Activated CD4-positive, alpha-beta memory T cell treated with anti-CD3 and anti-CD28 coated beads, Interleukin-2, amount 10 ng/mL, durations not matched to agents 7 days and 5 days (primary cell): ENCODE measurements around the gene PDE4B. TPM values are rescaled to one million over a fixed set of nuclear protein-coding genes. Genes with fewer than 3 reads are reported as not detected.
A peak's percentile ranks its signal among the peaks of the same experiment; 100 is the strongest.

ENCODE experiments used
- CTCF ChIA-PET: fragments of 350-600 bp; sonication (Branson Sonifier 250); formaldehyde crosslinking; loops from one replicate; lab custom pipeline; 2021; ENCODE audit warnings: antibody characterized with exemption, inconsistent platforms; lab: Charles Lee
- POLR2A ChIA-PET: fragments of 350-600 bp; sonication (Branson Sonifier 250); formaldehyde crosslinking; loops from one replicate; lab custom pipeline; 2021; ENCODE audit warnings: antibody characterized with exemption; lab: Charles Lee
- DNase-seq: peaks from one replicate; pipeline ENCODE4 v3.0.0-alpha.2; 2020
- H3K27ac Mint-ChIP-seq: one replicate; pipeline ENCODE4 v1.8.0; 2021; ENCODE audit warnings: mild to moderate bottlenecking, mixed read lengths
- H3K27me3 Mint-ChIP-seq: one replicate; pipeline ENCODE4 v1.8.0; 2021; ENCODE audit warnings: mixed read lengths
- H3K36me3 Mint-ChIP-seq: one replicate; pipeline ENCODE4 v1.8.0; 2021; ENCODE audit warnings: low read depth, mixed read lengths
- H3K4me1 Mint-ChIP-seq: one replicate; pipeline ENCODE4 v1.8.0; 2021; ENCODE audit warnings: mixed read lengths
- H3K4me3 Mint-ChIP-seq: one replicate; pipeline ENCODE4 v1.8.0; 2021; ENCODE audit warnings: mild to moderate bottlenecking, mixed read lengths
- H3K9me3 Mint-ChIP-seq: one replicate; pipeline ENCODE4 v1.8.0; 2021; ENCODE audit warnings: mixed read lengths
- total RNA-seq, 2 experiments: library from RNA; stranded (reverse); gene quantifications; one replicate each; pipeline ENCODE4 v1.2.3, GENCODE V29; 2021

Gene PDE4B
- total RNA-seq, 2 experiments from 2014 or later = 46.8 to 48.0 TPM

GRCh38 chr1:65821386-65821785 lies 28.7 kb downstream of the PDE4B start:
- Mint-ChIP-seq H3K4me3 (no peak overlapping the region), H3K4me1 (peaks cover 2% of the 10 kb centered on the region), H3K27me3 (peaks cover 48% of the 10 kb centered on the region), H3K36me3 (peaks cover 5% of the 10 kb centered on the region), H3K27ac (no peak overlapping the region), H3K9me3 (peaks cover 5% of the 10 kb centered on the region)
- POLR2A ChIA-PET = no interaction called here
- CTCF ChIA-PET = no interaction called here
- DNase-seq = no peak

- Mint-ChIP-seq H3K4me3 (no peak overlapping the region), H3K9me3 (peaks cover 5% of the 10 kb centered on the region), H3K27me3 (peaks cover 50% of the 10 kb centered on the region), H3K27ac (no peak overlapping the region), H3K4me1 (peaks cover 2% of the 10 kb centered on the region), H3K36me3 (peaks cover 5% of the 10 kb centered on the region)
- CTCF ChIA-PET = no interaction called here
- POLR2A ChIA-PET = interaction anchor here (1.2 kb wide), 1 partner anchor 12 kb away, joined by 4 read pairs; no protein-coding TSS in a partner anchor
- DNase-seq = no peak
Observed at GRCh38 chr1:65824103-65824502, 31.4 kb downstream of the PDE4B start.

- ChIA-PET POLR2A (no interaction called here), CTCF (no interaction called here)
- Mint-ChIP-seq H3K4me1 (peaks cover 15% of the 10 kb centered on the region), H3K36me3 (peaks cover 5% of the 10 kb centered on the region), H3K4me3 (no peak overlapping the region), H3K27me3 (peaks cover 44% of the 10 kb centered on the region), H3K9me3 (peaks cover 3% of the 10 kb centered on the region), H3K27ac (no peak overlapping the region)
- DNase-seq = no peak
Observed at GRCh38 chr1:65825741-65826140, 33.0 kb downstream of the PDE4B start.

DNA sequence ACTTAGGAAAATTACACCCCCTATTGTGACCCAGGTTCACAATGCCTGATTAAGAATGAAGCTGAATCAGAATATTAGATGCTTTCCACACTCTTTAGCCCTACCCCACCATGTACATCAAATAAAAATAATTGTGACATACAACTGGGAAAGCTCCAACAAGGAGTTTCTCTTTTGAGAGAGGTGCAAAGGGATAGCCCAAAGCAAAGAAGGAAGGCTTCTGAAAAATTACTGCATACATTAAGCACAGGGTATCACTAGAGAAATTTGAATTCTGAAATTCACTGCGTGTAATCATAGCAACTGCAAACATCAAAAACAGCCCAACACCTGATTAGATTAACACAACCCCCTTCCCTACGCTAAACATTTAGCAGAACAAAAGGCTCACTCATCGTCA lies 34.1 kb downstream of the PDE4B start:
- no peak for DNase-seq
- Mint-ChIP-seq H3K9me3 (peaks cover 3% of the 10 kb centered on the region), H3K36me3 (peaks cover 5% of the 10 kb centered on the region), H3K4me3 (no peak overlapping the region), H3K27ac (no peak overlapping the region), H3K27me3 (peaks cover 38% of the 10 kb centered on the region), H3K4me1 (peaks cover 21% of the 10 kb centered on the region)
- ChIA-PET POLR2A (no interaction called here), CTCF (no interaction called here)

DNA sequence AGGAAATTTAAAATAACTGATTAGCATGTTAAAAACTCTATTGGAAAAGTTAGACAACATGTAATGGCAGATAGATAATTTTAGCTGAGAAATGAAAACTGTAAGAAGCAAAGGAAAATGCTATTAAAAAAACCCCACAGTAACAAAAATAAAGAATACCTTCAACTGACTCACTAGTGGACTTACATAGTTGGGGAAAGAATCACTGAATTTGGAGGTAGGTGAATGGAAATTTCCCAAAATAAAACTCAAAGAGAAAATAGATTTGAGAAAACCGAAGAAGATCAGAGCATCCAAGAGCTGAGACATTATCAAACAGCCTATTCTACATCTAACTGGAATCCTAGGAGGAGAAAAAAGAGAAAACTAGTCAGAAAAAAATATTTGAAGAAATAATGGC lies 34.7 kb downstream of the PDE4B start:
- peaks cover 22% of the 10 kb centered on the region for H3K4me1 Mint-ChIP-seq
- H3K27ac Mint-ChIP-seq = no peak overlapping the region
- CTCF ChIA-PET = no interaction called here
- peaks cover 41% of the 10 kb centered on the region for H3K27me3 Mint-ChIP-seq
- POLR2A ChIA-PET = no interaction called here
- H3K9me3 Mint-ChIP-seq = peaks cover 3% of the 10 kb centered on the region
- peaks cover 5% of the 10 kb centered on the region for H3K36me3 Mint-ChIP-seq
- no peak overlapping the region for H3K4me3 Mint-ChIP-seq
- no peak for DNase-seq

- Mint-ChIP-seq H3K36me3 (no peaks in the 10 kb centered on the region), H3K4me3 (no peak overlapping the region), H3K9me3 (no peaks in the 10 kb centered on the region), H3K27ac (peak overlapping the region; percentile 68), H3K4me1 (peaks cover 22% of the 10 kb centered on the region), H3K27me3 (peaks cover 35% of the 10 kb centered on the region)
- ChIA-PET POLR2A (interaction anchor here (1.0 to 2.8 kb wide), 6 partner anchors 14 to 417 kb away, joined by 3 to 37 read pairs (median 3); no protein-coding TSS in a partner anchor), CTCF (interaction anchor here (0.5 to 2.8 kb wide), 5 partner anchors 14 to 1855 kb away, joined by 3 to 11 read pairs (median 5); partner anchors contain the start of gene GADD45A)
- DNase-seq = peak; percentile 18
Observed at GRCh38 chr1:65830306-65830705, 37.6 kb downstream of the PDE4B start.

- peaks cover 31% of the 10 kb centered on the region for H3K27me3 Mint-ChIP-seq
- peaks cover 22% of the 10 kb centered on the region for H3K4me1 Mint-ChIP-seq
- ChIA-PET CTCF (interaction anchor here (1.7 kb wide), 1 partner anchor 410 kb away, joined by 5 read pairs; no protein-coding TSS in a partner anchor), POLR2A (interaction anchor here (0.7 kb wide), 1 partner anchor 617 kb away, joined by 3 read pairs; no protein-coding TSS in a partner anchor)
- no peak overlapping the region for H3K27ac Mint-ChIP-seq
- H3K36me3 Mint-ChIP-seq = no peaks in the 10 kb centered on the region
- no peak overlapping the region for H3K4me3 Mint-ChIP-seq
- DNase-seq = no peak
- H3K9me3 Mint-ChIP-seq = no peaks in the 10 kb centered on the region
Observed at GRCh38 chr1:65832296-65832695, 39.6 kb downstream of the PDE4B start.

GRCh38 chr1:65836686-65837085 lies 44.0 kb downstream of the PDE4B start:
- Mint-ChIP-seq H3K4me1 (peaks cover 2% of the 10 kb centered on the region), H3K9me3 (no peaks in the 10 kb centered on the region), H3K27me3 (peaks cover 26% of the 10 kb centered on the region), H3K36me3 (no peaks in the 10 kb centered on the region), H3K27ac (no peak overlapping the region), H3K4me3 (no peak overlapping the region)
- CTCF ChIA-PET = no interaction called here
- POLR2A ChIA-PET = no interaction called here
- no peak for DNase-seq

DNA sequence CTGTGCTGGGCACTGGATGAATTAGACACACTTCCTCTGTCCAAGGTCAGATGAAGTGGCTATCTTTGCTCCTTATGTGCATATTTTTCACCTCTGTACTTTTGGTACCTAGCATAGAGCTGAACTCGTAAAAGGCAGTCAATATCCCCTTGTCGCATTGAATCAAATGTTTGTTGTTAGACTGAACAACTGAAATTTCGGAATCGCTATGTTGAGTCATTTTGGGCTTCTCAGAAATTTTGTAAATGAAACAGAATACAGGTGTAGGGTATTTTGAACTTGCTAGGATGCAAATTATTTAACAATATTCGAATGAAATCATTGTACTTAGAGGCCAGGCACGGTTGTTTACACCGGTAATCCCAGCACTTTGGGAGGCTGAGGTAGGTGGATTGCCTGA lies 48.0 kb downstream of the PDE4B start:
- CTCF ChIA-PET = no interaction called here
- no peak for DNase-seq
- Mint-ChIP-seq H3K27me3 (peaks cover 16% of the 10 kb centered on the region), H3K36me3 (no peaks in the 10 kb centered on the region), H3K27ac (no peak overlapping the region), H3K9me3 (no peaks in the 10 kb centered on the region), H3K4me3 (no peak overlapping the region), H3K4me1 (no peaks in the 10 kb centered on the region)
- POLR2A ChIA-PET = interaction anchor here (1.1 kb wide), 1 partner anchor 29 kb away, joined by 4 read pairs; no protein-coding TSS in a partner anchor

DNA sequence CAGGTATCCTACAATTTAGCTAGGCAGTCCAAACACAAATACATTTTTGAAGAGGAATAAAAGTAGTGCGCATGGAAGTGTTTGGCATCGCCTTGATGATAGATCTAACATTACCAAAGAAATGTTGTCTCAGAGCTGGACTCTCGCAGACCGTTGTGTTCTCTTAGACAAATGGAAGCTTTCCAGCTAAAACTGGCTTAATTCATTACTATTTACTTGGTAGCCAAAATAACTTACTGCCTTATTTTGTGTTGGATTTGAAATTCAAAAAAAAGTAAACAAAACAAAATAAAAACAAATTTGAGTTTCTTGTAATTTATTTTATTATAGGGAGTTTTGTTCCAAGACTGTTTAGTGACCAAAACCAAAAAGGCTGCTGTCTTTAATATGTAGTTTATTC lies 51.6 kb downstream of the PDE4B start:
- Mint-ChIP-seq H3K4me1 (no peaks in the 10 kb centered on the region), H3K9me3 (no peaks in the 10 kb centered on the region), H3K36me3 (no peaks in the 10 kb centered on the region), H3K27me3 (peaks cover 11% of the 10 kb centered on the region), H3K4me3 (no peak overlapping the region), H3K27ac (no peak overlapping the region)
- DNase-seq = no peak
- ChIA-PET CTCF (no interaction called here), POLR2A (no interaction called here)

DNA sequence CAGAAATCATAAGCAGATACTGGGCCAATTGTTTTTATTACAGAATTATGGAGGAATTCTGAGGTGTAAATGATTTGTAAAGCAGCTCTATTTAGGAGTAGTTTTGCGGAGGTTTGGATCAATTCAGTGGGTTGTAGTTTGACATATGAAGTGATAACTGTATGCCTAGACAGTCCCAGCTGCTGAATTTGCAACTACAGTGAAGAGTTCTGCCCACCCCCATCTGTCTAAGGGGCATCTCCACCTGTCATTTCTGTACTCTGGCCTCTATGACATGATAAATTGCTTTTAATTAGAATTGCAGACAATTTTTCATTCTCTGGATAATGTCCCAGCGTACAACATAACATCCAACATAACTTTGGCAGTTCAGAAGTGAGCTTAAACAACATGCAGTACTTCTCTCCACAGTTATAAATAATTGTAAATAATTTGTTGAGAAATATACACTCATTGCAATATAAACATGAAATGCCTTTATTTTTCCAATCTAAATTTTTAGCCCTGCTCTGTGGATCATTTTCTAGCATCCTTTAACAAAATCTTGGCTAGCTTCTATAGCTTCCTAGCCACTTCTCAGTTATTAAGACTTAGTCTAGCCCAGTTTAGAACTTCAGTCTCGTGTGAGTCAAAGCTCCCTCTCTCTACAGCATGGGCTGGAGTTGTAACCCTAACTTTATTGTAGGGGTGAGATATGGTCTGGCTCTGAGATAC lies 52.3 kb downstream of the PDE4B start:
- Mint-ChIP-seq H3K4me3 (no peak overlapping the region), H3K4me1 (no peaks in the 10 kb centered on the region), H3K27me3 (peaks cover 12% of the 10 kb centered on the region), H3K36me3 (no peaks in the 10 kb centered on the region), H3K27ac (no peak overlapping the region), H3K9me3 (peaks cover 4% of the 10 kb centered on the region)
- DNase-seq = no peak
- CTCF ChIA-PET = no interaction called here
- POLR2A ChIA-PET = no interaction called here

GRCh38 chr1:65845535-65846060 lies 52.9 kb downstream of the PDE4B start:
- Mint-ChIP-seq H3K4me1 (no peaks in the 10 kb centered on the region), H3K9me3 (peaks cover 4% of the 10 kb centered on the region), H3K36me3 (no peaks in the 10 kb centered on the region), H3K4me3 (no peak overlapping the region), H3K27me3 (peaks cover 16% of the 10 kb centered on the region), H3K27ac (no peak overlapping the region)
- no peak for DNase-seq
- POLR2A ChIA-PET = no interaction called here
- CTCF ChIA-PET = no interaction called here

DNA sequence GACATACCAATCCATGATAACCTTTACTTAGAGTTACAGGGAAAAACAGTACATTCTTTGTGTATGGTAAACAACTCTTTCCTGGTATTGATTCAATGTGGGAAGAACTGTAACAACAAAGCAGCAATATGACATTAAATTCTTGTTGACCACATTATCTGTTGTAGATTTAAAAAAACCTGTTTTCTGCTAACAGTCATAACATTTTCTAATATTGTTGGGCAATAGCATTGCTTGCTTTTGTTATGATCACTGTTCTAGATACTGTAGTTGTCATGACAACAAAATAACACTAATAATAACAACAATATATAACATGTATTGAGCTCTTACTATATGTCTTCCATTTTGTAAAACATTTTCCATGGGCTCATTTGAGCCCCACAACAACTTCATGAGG lies 54.2 kb downstream of the PDE4B start:
- Mint-ChIP-seq H3K4me3 (no peak overlapping the region), H3K27me3 (peaks cover 18% of the 10 kb centered on the region), H3K36me3 (no peaks in the 10 kb centered on the region), H3K4me1 (no peaks in the 10 kb centered on the region), H3K9me3 (peaks cover 5% of the 10 kb centered on the region), H3K27ac (no peak overlapping the region)
- DNase-seq = no peak
- POLR2A ChIA-PET = interaction anchor here (0.7 to 0.9 kb wide), 3 partner anchors 13 to 35 kb away, joined by 3 read pairs; no protein-coding TSS in a partner anchor
- CTCF ChIA-PET = no interaction called here
